NB4 (cell line): ENCODE data around the gene MAP3K7.

Experiments
- POLR2A ChIP-seq: IDR thresholded peaks from 2 replicates; pipeline ENCODE4 v1.6.1; 2011; ENCODE audit warnings: mild to moderate bottlenecking; ENCODE audit not compliant: insufficient read length; ENCODE audit errors: extremely low read depth
- TF ChIP-seq, protein P1 (sequence below): IDR thresholded peaks from one replicate; pipeline ENCODE4 v1.5.1; 2012; ENCODE audit warnings: low read depth, low read length
- TF ChIP-seq, protein P2 (sequence below): IDR thresholded peaks from 2 replicates; pipeline ENCODE4 v1.6.1; 2011; ENCODE audit warnings: low read depth, low read length

DNA sequence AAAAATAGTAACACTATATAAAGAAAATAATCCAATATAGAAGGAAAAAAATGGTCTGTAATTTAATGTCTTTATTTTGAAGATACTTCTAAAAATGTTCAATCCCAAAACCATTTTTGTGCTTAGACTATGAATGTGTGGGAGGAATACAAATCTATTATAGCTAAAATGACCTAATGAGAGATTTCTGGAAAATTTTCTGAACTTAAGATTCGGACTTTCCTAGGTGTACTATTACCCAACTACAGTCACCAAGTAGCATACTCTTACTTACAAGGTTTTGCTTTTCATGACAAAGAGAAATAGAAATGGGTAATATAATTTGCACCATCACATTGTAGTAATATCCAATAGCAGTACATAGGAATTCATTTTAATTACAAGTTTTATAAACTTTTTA lies 29.9 kb downstream of the MAP3K7 start:
- TF ChIP-seq, protein P1, sequence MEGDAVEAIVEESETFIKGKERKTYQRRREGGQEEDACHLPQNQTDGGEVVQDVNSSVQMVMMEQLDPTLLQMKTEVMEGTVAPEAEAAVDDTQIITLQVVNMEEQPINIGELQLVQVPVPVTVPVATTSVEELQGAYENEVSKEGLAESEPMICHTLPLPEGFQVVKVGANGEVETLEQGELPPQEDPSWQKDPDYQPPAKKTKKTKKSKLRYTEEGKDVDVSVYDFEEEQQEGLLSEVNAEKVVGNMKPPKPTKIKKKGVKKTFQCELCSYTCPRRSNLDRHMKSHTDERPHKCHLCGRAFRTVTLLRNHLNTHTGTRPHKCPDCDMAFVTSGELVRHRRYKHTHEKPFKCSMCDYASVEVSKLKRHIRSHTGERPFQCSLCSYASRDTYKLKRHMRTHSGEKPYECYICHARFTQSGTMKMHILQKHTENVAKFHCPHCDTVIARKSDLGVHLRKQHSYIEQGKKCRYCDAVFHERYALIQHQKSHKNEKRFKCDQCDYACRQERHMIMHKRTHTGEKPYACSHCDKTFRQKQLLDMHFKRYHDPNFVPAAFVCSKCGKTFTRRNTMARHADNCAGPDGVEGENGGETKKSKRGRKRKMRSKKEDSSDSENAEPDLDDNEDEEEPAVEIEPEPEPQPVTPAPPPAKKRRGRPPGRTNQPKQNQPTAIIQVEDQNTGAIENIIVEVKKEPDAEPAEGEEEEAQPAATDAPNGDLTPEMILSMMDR = no peak
- TF ChIP-seq, protein P2, sequence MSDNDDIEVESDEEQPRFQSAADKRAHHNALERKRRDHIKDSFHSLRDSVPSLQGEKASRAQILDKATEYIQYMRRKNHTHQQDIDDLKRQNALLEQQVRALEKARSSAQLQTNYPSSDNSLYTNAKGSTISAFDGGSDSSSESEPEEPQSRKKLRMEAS = no peak
- TF ChIP-seq POLR2A = no peak
